HEK293 (cell line): ENCODE measurements around the gene SCN10A.

Experiments used
- YY1 ChIP-seq: fragments of 450-650 bp; formaldehyde crosslinking; IDR thresholded peaks from 2 replicates; pipeline ENCODE4 v1.5.1; 2018; ENCODE audit warnings: missing biosample characterization, missing genetic modification characterization
- ZNF175 ChIP-seq: fragments of 450-650 bp; formaldehyde crosslinking; IDR thresholded peaks from 2 replicates; pipeline ENCODE4 v1.5.1; 2016; ENCODE audit warnings: missing biosample characterization, missing genetic modification characterization
- ZNF324 ChIP-seq: fragments of 450-650 bp; formaldehyde crosslinking; IDR thresholded peaks from 2 replicates; pipeline ENCODE4 v1.5.1; 2016; ENCODE audit warnings: missing biosample characterization, missing genetic modification characterization
- ZNF433 ChIP-seq: fragments of 450-650 bp; formaldehyde crosslinking; IDR thresholded peaks from 2 replicates; pipeline ENCODE4 v1.5.1; 2016; ENCODE audit warnings: missing biosample characterization, missing genetic modification characterization, low read depth
- TF ChIP-seq, protein P1 (sequence below): fragments of 450-650 bp; formaldehyde crosslinking; IDR thresholded peaks from 2 replicates; pipeline ENCODE4 v1.5.1; 2016; ENCODE audit warnings: missing biosample characterization, missing genetic modification characterization
- TF ChIP-seq, protein P2 (sequence below): fragments of 450-650 bp; formaldehyde crosslinking; IDR thresholded peaks from 2 replicates; pipeline ENCODE4 v1.5.1; 2016; ENCODE audit warnings: missing biosample characterization, missing genetic modification characterization

DNA sequence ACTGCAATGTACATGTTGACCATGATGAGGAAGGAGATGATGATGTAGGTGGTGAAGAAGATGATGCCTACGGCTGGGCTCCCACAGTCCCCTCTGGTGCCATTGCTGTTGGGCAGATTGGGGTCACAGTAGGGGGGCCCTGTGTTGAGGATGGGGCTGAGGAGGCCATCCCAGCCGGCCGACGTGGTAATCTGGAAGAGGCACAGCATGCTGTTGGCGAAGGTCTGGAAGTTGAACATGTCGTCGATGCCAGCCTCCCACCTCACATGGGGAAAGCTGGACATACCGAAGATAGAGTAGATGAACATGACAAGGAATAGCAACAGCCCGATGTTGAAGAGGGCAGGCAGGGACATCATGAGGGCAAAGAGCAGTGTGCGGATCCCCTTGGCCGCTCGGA lies 118.0 kb downstream of the SCN10A start:
- TF ChIP-seq, protein P1, sequence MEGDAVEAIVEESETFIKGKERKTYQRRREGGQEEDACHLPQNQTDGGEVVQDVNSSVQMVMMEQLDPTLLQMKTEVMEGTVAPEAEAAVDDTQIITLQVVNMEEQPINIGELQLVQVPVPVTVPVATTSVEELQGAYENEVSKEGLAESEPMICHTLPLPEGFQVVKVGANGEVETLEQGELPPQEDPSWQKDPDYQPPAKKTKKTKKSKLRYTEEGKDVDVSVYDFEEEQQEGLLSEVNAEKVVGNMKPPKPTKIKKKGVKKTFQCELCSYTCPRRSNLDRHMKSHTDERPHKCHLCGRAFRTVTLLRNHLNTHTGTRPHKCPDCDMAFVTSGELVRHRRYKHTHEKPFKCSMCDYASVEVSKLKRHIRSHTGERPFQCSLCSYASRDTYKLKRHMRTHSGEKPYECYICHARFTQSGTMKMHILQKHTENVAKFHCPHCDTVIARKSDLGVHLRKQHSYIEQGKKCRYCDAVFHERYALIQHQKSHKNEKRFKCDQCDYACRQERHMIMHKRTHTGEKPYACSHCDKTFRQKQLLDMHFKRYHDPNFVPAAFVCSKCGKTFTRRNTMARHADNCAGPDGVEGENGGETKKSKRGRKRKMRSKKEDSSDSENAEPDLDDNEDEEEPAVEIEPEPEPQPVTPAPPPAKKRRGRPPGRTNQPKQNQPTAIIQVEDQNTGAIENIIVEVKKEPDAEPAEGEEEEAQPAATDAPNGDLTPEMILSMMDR (tag by site-specific recombination): no peak
- TF ChIP-seq, protein P2, sequence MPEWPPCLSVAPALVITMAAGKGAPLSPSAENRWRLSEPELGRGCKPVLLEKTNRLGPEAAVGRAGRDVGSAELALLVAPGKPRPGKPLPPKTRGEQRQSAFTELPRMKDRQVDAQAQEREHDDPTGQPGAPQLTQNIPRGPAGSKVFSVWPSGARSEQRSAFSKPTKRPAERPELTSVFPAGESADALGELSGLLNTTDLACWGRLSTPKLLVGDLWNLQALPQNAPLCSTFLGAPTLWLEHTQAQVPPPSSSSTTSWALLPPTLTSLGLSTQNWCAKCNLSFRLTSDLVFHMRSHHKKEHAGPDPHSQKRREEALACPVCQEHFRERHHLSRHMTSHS (tag by site-specific recombination): no peak
- TF ChIP-seq ZNF324 (tag by site-specific recombination) (no peak), ZNF433 (tag by site-specific recombination) (no peak), YY1 (tag by site-specific recombination) (no peak), ZNF175 (tag by site-specific recombination) (no peak)
